ENCODE data around the gene FSD1.

Gene FSD1

DNA sequence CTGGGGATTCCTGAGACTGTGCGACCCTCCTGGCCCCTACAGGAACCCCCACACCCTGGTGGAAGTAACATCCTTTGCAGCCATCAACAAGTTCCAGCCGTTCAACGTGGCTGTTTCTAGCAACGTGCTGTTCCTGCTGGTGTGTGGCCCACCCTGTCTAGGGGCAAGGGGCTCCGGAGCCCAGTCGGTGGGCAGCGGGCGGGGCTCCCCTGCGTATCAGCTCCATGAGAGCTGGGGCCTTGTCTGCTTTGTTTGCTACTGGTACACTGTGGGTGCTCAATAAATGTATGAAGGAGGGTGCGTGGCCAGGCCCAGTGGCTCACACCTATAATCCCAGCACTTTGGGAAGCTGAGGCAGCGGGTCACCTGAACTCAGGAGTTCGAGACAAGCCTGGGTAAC is 49.9 kb downstream of the FSD1 start:
- TF ChIP-seq, protein P1, sequence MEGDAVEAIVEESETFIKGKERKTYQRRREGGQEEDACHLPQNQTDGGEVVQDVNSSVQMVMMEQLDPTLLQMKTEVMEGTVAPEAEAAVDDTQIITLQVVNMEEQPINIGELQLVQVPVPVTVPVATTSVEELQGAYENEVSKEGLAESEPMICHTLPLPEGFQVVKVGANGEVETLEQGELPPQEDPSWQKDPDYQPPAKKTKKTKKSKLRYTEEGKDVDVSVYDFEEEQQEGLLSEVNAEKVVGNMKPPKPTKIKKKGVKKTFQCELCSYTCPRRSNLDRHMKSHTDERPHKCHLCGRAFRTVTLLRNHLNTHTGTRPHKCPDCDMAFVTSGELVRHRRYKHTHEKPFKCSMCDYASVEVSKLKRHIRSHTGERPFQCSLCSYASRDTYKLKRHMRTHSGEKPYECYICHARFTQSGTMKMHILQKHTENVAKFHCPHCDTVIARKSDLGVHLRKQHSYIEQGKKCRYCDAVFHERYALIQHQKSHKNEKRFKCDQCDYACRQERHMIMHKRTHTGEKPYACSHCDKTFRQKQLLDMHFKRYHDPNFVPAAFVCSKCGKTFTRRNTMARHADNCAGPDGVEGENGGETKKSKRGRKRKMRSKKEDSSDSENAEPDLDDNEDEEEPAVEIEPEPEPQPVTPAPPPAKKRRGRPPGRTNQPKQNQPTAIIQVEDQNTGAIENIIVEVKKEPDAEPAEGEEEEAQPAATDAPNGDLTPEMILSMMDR (IDR thresholded peaks at IDR 0.05; ENCODE audit: control insufficient read depth, extremely low read depth, insufficient read depth): no peak
- no peak for DNase-seq (ENCODE audit: low read depth)
- H3K4me3 ChIP-seq (ENCODE audit: low read depth, low read length): no peak overlapping the region

DNA sequence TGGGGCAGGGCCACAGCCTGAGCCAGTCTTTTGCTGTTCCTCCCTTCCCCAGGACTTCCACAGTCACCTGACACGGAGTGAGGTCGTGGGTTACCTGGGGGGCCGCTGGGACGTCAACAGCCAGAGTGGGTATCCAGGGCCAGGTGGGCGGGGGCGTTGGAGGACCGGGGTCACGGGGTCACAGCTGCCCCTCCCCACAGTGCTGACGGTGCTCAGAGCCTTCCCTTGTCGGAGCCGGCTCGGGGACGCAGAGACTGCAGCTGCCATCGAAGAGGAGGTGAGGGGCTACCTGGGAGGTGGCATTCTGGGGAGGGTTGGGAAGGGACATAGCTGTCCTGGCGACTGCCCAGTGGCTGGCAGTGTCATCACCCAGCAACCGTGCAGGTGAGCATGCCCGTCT is 50.5 kb downstream of the FSD1 start:
- no peak for DNase-seq (ENCODE audit: low read depth)
- no peak overlapping the region for H3K4me3 ChIP-seq (ENCODE audit: low read depth, low read length)
- TF ChIP-seq, protein P1 (IDR thresholded peaks at IDR 0.05; ENCODE audit: control insufficient read depth, extremely low read depth, insufficient read depth): no peak

DNA sequence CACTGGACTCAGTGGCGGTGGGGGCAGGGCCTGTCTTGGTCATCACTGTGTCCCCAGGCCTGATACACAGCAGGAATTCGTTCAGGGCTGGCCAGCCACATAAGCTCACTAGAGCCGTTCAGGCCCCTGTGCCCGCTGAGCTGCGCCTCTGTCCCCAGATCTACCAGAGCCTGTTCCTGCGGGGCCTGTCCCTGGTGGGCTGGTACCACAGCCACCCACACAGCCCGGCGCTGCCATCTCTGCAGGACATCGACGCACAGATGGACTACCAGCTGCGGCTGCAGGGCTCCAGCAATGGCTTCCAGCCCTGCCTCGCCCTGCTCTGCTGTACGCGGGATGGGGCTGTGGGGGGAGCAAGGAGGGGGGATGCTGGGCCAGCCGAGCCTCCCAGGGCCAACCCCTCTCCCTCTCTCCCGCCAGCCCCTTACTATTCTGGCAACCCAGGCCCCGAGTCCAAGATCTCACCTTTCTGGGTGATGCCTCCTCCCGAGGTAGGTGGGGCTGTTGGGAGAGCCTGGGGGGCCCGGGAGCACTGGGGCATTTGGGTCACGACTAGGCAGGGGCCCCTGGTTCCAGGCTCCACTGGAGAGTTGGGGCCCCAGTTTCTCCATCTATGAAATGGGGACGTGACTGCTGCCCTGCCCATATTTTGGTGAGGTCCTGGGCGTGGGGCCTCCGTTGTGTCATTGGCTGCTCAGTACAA is 52.8 kb downstream of the FSD1 start:
- DNase-seq (ENCODE audit: low read depth): no peak
- TF ChIP-seq, protein P1 (IDR thresholded peaks at IDR 0.05; ENCODE audit: control insufficient read depth, extremely low read depth, insufficient read depth): no peak
- no peak overlapping the region for H3K4me3 ChIP-seq (ENCODE audit: low read depth, low read length)

DNA sequence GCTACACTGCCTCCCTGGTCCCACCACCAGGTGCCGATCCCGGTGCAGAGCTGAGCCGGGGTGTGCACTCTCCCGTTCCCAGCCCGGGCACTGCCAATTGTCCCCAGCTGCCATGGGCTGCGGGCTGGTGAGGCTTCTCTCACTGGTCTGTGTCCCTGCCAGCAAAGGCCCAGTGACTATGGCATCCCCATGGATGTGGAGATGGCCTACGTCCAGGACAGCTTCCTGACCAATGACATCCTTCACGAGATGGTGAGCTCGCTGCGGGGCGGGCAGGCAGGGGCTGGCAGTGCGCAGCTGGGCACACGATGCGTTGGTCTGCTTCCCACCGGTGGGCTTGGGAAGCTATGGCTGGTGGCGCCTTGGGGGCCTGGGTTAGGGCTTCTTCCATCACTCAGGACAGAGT is 53.5 kb downstream of the FSD1 start:
- TF ChIP-seq, protein P1 (IDR thresholded peaks at IDR 0.05; ENCODE audit: control insufficient read depth, extremely low read depth, insufficient read depth): no peak
- H3K4me3 ChIP-seq (ENCODE audit: low read depth, low read length): no peak overlapping the region
- no peak for DNase-seq (ENCODE audit: low read depth)

DNA sequence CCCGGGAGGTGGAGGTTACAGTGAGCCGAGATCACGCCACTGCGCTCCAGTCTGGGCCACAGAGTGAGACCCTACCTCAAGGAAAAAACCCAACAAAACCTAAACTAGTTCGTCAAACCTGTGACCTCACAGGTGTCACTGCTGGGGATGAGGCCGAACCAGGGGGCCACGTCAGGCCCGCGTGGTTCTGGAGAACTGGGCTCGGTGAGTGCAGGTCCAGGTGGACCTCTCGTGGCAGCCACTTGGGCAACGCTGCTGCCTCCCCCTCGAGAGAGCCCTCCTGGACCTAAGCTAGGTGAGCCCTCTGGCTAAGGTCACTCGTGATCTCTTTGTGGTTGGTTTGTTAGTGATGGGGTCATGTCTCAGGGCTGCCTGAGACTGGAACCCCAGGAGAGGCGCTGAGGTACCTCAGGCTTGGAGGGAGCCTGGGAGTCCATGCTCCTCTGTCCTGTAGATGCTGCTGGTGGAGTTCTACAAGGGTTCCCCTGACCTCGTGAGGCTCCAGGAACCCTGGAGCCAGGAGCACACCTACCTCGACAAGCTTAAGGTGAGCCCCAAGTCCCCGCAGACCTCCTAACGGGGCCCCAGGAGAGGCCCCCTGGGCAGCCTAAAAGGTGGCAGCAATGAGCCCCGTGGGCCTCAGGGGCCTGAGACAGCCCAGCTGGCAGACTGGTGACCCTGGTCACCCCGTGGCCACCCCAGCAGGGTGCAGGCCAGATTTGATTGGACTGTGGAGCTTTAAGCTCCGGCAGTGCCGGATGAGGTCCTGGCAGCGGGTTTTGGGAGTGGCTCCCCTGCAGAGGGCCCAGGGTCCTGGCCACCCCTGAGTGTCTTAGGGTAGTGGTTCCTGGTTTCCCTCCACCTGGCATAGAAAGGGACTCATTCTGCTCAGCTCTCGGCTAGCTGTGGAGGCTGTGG is 54.6 kb downstream of the FSD1 start:
- no peak for DNase-seq (ENCODE audit: low read depth)
- no peak overlapping the region for H3K4me3 ChIP-seq (ENCODE audit: low read depth, low read length)
- TF ChIP-seq, protein P1 (IDR thresholded peaks at IDR 0.05; ENCODE audit: control insufficient read depth, extremely low read depth, insufficient read depth): no peak

DNA sequence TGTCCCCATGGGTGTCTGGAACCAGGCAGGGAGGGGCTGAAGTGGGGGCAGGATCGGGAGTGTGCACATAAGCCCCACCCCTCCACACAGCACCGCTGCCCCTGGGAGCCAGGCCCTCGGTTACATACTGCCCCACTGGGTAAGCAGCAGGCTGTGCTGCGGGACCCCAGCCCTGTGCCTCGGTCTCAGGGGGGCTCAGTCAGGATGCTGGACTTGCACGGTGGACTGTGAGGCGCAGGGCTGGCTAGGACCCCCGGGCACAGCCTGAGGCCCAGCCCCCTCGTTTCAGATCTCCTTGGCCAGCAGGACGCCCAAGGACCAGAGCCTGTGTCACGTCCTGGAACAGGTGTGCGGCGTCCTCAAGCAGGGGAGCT is 55.2 kb downstream of the FSD1 start:
- TF ChIP-seq, protein P1 (IDR thresholded peaks at IDR 0.05; ENCODE audit: control insufficient read depth, extremely low read depth, insufficient read depth): no peak
- no peak for DNase-seq (ENCODE audit: low read depth)
- no peak overlapping the region for H3K4me3 ChIP-seq (ENCODE audit: low read depth, low read length)

Measured in LNCaP clone FGC (cell line).